OCI-LY1 (cell line): Measurements from ENCODE around the gene C1orf87.

Experiments
- H2AFZ ChIP-seq: fragments of 200-600 bp; sonication (generic), shearing (Covaris generic); 2 replicates; pipeline ENCODE4 v1.6.0; 2014; ENCODE audit warnings: antibody characterized with exemption, mild to moderate bottlenecking, low read length
- H3F3A ChIP-seq: fragments of 200-600 bp; sonication (generic), shearing (Covaris generic); 2 replicates; pipeline ENCODE4 v1.6.0; 2014; ENCODE audit warnings: mild to moderate bottlenecking, antibody characterized with exemption, low read length, moderate library complexity; ENCODE audit not compliant: insufficient read depth
- H3K27ac ChIP-seq: fragments of 200-600 bp; sonication (generic); 2 replicates; pipeline ENCODE4 v1.5.1; 2014; ENCODE audit warnings: low read length, mixed run types, mild to moderate bottlenecking, low read depth; ENCODE audit not compliant: poor library complexity, severe bottlenecking
- H3K27me3 ChIP-seq: fragments of 200-600 bp; sonication (generic); 2 replicates; pipeline ENCODE4 v1.6.0; 2014; ENCODE audit warnings: antibody characterized with exemption, mild to moderate bottlenecking, low read length, moderate library complexity; ENCODE audit not compliant: insufficient read depth
- H3K36me3 ChIP-seq: fragments of 200-600 bp; sonication (generic); 2 replicates; pipeline ENCODE4 v1.6.1; 2014; ENCODE audit warnings: mild to moderate bottlenecking, antibody characterized with exemption, low read length, moderate library complexity, mixed read lengths; ENCODE audit not compliant: insufficient read depth
- H3K4me1 ChIP-seq: fragments of 200-600 bp; sonication (generic); 2 replicates; pipeline ENCODE4 v1.5.1; 2014; ENCODE audit warnings: mild to moderate bottlenecking, low read length, moderate library complexity; ENCODE audit not compliant: insufficient read depth, severe bottlenecking
- H3K4me2 ChIP-seq: fragments of 200-600 bp; sonication (generic), shearing (Covaris generic); 2 replicates; pipeline ENCODE4 v1.6.1; 2014; ENCODE audit warnings: low read length
- H3K4me3 ChIP-seq: fragments of 200-600 bp; sonication (generic); 2 replicates; pipeline ENCODE4 v1.5.1; 2014; ENCODE audit warnings: low read length, low read depth, mild to moderate bottlenecking, mixed read lengths; ENCODE audit not compliant: poor library complexity, severe bottlenecking
- H3K79me2 ChIP-seq: fragments of 200-600 bp; shearing (Covaris generic); 2 replicates; pipeline ENCODE4 v1.6.1; 2016; ENCODE audit warnings: mixed run types, low read length, mixed read lengths; ENCODE audit not compliant: insufficient read depth
- H3K9ac ChIP-seq: fragments of 200-600 bp; sonication (generic), shearing (Covaris generic); 2 replicates; pipeline ENCODE4 v1.6.1; 2014; ENCODE audit warnings: mild to moderate bottlenecking, low read length, mixed read lengths
- H3K9me2 ChIP-seq: fragments of 200-600 bp; sonication (generic), shearing (Covaris generic); 2 replicates; pipeline ENCODE4 v1.6.1; 2014; ENCODE audit warnings: low read depth, mild to moderate bottlenecking, low read length, mixed read lengths
- H3K9me3 ChIP-seq: fragments of 200-600 bp; shearing (Covaris generic); 2 replicates; pipeline ENCODE4 v1.6.1; 2014; ENCODE audit warnings: low read length, mixed read lengths
- H4K20me1 ChIP-seq: fragments of 200-600 bp; sonication (generic), shearing (Covaris generic); 2 replicates; pipeline ENCODE4 v1.6.0; 2016; ENCODE audit warnings: mild to moderate bottlenecking, low read length; ENCODE audit not compliant: insufficient read depth
- EZH2 ChIP-seq: fragments of 200-600 bp; sonication (generic), shearing (Covaris generic); IDR thresholded peaks from 2 replicates; pipeline ENCODE4 v1.8.0; 2017; ENCODE audit warnings: borderline replicate concordance, mixed run types, mild to moderate bottlenecking, antibody characterized with exemption, low read length, moderate library complexity, mixed read lengths
- TF ChIP-seq, protein P1 (sequence below): fragments of 200-600 bp; sonication (generic), shearing (Covaris generic); IDR thresholded peaks from 2 replicates; pipeline ENCODE4 v1.5.1; 2017; ENCODE audit warnings: mild to moderate bottlenecking, antibody characterized with exemption, low read length, moderate library complexity, mixed read lengths

C1orf87 gene

GRCh38 chr1:60068393-60069045, 5.1 kb downstream of the C1orf87 start:
- no peaks in the 10 kb centered on the region for H3K9me3 ChIP-seq
- H2AFZ ChIP-seq = no peak overlapping the region
- no peak overlapping the region for H3K4me2 ChIP-seq
- TF ChIP-seq, protein P1, sequence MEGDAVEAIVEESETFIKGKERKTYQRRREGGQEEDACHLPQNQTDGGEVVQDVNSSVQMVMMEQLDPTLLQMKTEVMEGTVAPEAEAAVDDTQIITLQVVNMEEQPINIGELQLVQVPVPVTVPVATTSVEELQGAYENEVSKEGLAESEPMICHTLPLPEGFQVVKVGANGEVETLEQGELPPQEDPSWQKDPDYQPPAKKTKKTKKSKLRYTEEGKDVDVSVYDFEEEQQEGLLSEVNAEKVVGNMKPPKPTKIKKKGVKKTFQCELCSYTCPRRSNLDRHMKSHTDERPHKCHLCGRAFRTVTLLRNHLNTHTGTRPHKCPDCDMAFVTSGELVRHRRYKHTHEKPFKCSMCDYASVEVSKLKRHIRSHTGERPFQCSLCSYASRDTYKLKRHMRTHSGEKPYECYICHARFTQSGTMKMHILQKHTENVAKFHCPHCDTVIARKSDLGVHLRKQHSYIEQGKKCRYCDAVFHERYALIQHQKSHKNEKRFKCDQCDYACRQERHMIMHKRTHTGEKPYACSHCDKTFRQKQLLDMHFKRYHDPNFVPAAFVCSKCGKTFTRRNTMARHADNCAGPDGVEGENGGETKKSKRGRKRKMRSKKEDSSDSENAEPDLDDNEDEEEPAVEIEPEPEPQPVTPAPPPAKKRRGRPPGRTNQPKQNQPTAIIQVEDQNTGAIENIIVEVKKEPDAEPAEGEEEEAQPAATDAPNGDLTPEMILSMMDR = no peak
- no peak for TF ChIP-seq EZH2
- no peaks in the 10 kb centered on the region for H3K9me2 ChIP-seq
- H4K20me1 ChIP-seq = no peaks in the 10 kb centered on the region
- H3F3A ChIP-seq = no peaks in the 10 kb centered on the region
- H3K27me3 ChIP-seq = no peaks in the 10 kb centered on the region
- no peaks in the 10 kb centered on the region for H3K79me2 ChIP-seq
- no peaks in the 10 kb centered on the region for H3K4me1 ChIP-seq
- no peak overlapping the region for H3K27ac ChIP-seq
- no peak overlapping the region for H3K4me3 ChIP-seq
- H3K9ac ChIP-seq = no peak overlapping the region
- no peaks in the 10 kb centered on the region for H3K36me3 ChIP-seq

- Histone ChIP-seq H3K9ac (no peak overlapping the region), H3K79me2 (no peaks in the 10 kb centered on the region), H3K36me3 (no peaks in the 10 kb centered on the region), H2AFZ (no peak overlapping the region), H4K20me1 (no peaks in the 10 kb centered on the region), H3K27ac (no peak overlapping the region), H3K9me3 (no peaks in the 10 kb centered on the region), H3K4me2 (no peak overlapping the region), H3F3A (no peaks in the 10 kb centered on the region), H3K9me2 (no peaks in the 10 kb centered on the region), H3K4me3 (no peak overlapping the region), H3K4me1 (no peaks in the 10 kb centered on the region), H3K27me3 (no peaks in the 10 kb centered on the region)
- TF ChIP-seq, protein P1 = no peak
- TF ChIP-seq EZH2 = no peak
These were observed 7.6 kb downstream of the C1orf87 start for GRCh38 chr1:60066001-60066400.

GRCh38 chr1:60065199-60065598, 8.4 kb downstream of the C1orf87 start:
- Histone ChIP-seq H3K4me2 (no peak overlapping the region), H2AFZ (no peak overlapping the region), H3K79me2 (no peaks in the 10 kb centered on the region), H3K27ac (no peak overlapping the region), H3K4me1 (no peaks in the 10 kb centered on the region), H3K36me3 (no peaks in the 10 kb centered on the region), H3K9me3 (no peaks in the 10 kb centered on the region), H3F3A (no peaks in the 10 kb centered on the region), H3K9me2 (no peaks in the 10 kb centered on the region), H3K9ac (no peak overlapping the region), H4K20me1 (no peaks in the 10 kb centered on the region), H3K27me3 (no peaks in the 10 kb centered on the region), H3K4me3 (no peak overlapping the region)
- no peak for TF ChIP-seq EZH2
- TF ChIP-seq, protein P1 = no peak
